A549 (cell line): Measurements from ENCODE around the gene OR10A4. TPM values are rescaled to one million over a fixed set of nuclear protein-coding genes. Genes with fewer than 3 reads are reported as not detected.
"Not testable (repeated sequence)": the region's sequence is repeated elsewhere in the genome, so short reads cannot be mapped to it uniquely, and the experiment has no call there.

Experiments used
- ATAC-seq, 2 experiments: fragments of 200-7000 bp in 1 of 2; fragments of >200 bp in 1 of 2; cut with Nextera tagmentation in 1 of 2; cut with Tn5 transposase in 1 of 2; 3 replicates each; pipeline versions ENCODE4 v1.8.0 to v1.9.1; 2018 to 2020; ENCODE audit warnings: mild to moderate bottlenecking in 1 of 2, moderate library complexity in 1 of 2
- CTCF ChIA-PET: fragments of 300-600 bp; sonication (Branson Sonifier 250); formaldehyde crosslinking; extraction: SDS; loops from one replicate; lab custom pipeline; 2021; ENCODE audit warnings: antibody characterized with exemption, inconsistent platforms; lab: Yijun Ruan, JAX
- POLR2A ChIA-PET: fragments of 350-600 bp; formaldehyde crosslinking; extraction: SDS; loops from one replicate; lab custom pipeline; 2021; ENCODE audit warnings: antibody characterized with exemption, inconsistent platforms; lab: Yijun Ruan, JAX
- DNase-seq, 2 experiments: peaks; one replicate each; pipeline versions ENCODE4 v3.0.0 to v3.0.0-alpha.2; 2011 to 2016; ENCODE audit warnings: low read depth in 1 of 2, low spot score in 1 of 2
- FAIRE-seq: peaks from 2 replicates; lab custom pipeline; 2011; peaks lifted over from hg19 to GRCh38; lab: Jason Lieb, UNC
- H3K27ac ChIP-seq, 2 experiments: fragments of >200 bp; sonication (Bioruptor Twin); formaldehyde crosslinking; 3 replicates each; pipeline ENCODE4 v1.5.1; 2016 to 2017
- H3K4me1 ChIP-seq: fragments of >200 bp; sonication (Bioruptor Twin); formaldehyde crosslinking; 3 replicates; pipeline ENCODE4 v1.6.1; 2016
- H3K4me2 ChIP-seq: fragments of >200 bp; sonication (Bioruptor Twin); formaldehyde crosslinking; 3 replicates; pipeline ENCODE4 v1.6.1; 2016
- H3K4me3 ChIP-seq: fragments of >200 bp; sonication (Bioruptor Twin); formaldehyde crosslinking; 3 replicates; pipeline ENCODE4 v1.5.1; 2016
- H3K9me3 ChIP-seq: fragments of >200 bp; sonication (Bioruptor Twin); formaldehyde crosslinking; 3 replicates; pipeline ENCODE4 v1.6.1; 2016
- CBX8 ChIP-seq: fragments of 200-600 bp; sonication (generic); IDR thresholded peaks from 2 replicates; pipeline ENCODE4 v1.6.1; 2016
- CHD2 ChIP-seq: fragments of 150-350 bp; IDR thresholded peaks from 2 replicates; pipeline ENCODE4 v1.6.1; 2014; ENCODE audit warnings: low read length; ENCODE audit not compliant: partially characterized antibody
- CHD4 ChIP-seq: fragments of 200-600 bp; sonication (generic); IDR thresholded peaks from 2 replicates; pipeline ENCODE4 v1.6.1; 2016; ENCODE audit warnings: antibody characterized with exemption, mild to moderate bottlenecking, borderline replicate concordance
- EHMT2 ChIP-seq: fragments of 200-600 bp; sonication (generic); IDR thresholded peaks from 2 replicates; pipeline ENCODE4 v1.6.1; 2016; ENCODE audit warnings: antibody characterized with exemption, low read depth, mild to moderate bottlenecking, moderate library complexity
- EP300 ChIP-seq, 2 experiments: fragments of >200 bp; sonication (Bioruptor Twin); formaldehyde crosslinking; IDR thresholded peaks; 2 replicates in 1 of 2; 3 replicates in 1 of 2; pipeline ENCODE4 v1.6.1; 2016 to 2017
- FOSL2 ChIP-seq, 2 experiments: fragments of 450-650 bp in 1 of 2; fragments of >200 bp in 1 of 2; sonication (Bioruptor Twin) in 1 of 2; formaldehyde crosslinking; IDR thresholded peaks; 2 replicates each; pipeline versions ENCODE4 v1.5.0 to v1.6.1; 2016 to 2020; ENCODE audit warnings: mild to moderate bottlenecking in 1 of 2, moderate library complexity in 1 of 2
- HEYL ChIP-seq: fragments of 250-450 bp; sonication (Bioruptor Pico); IDR thresholded peaks from 2 replicates; pipeline ENCODE4 v1.8.0; 2021; ENCODE audit warnings: mild to moderate bottlenecking, moderate library complexity
- JUNB ChIP-seq: fragments of >200 bp; sonication (Bioruptor Twin); formaldehyde crosslinking; IDR thresholded peaks from 2 replicates; pipeline ENCODE4 v1.6.1; 2016
- MYC ChIP-seq: IDR thresholded peaks from 2 replicates; pipeline ENCODE4 v1.6.1; 2012; ENCODE audit warnings: mild to moderate bottlenecking, inconsistent platforms, low read length, improper control_type of control experiment, borderline replicate concordance
- NFE2L2 ChIP-seq: fragments of 150-350 bp; conservative IDR thresholded peaks from 2 replicates; pipeline ENCODE4 v1.6.1; 2014; ENCODE audit warnings: low read length
- POLR2A ChIP-seq: IDR thresholded peaks from 2 replicates; pipeline ENCODE4 v1.6.1; 2012; ENCODE audit warnings: mild to moderate bottlenecking, low read length
- SMC3 ChIP-seq: fragments of >200 bp; sonication (Bioruptor Twin); formaldehyde crosslinking; IDR thresholded peaks from 3 replicates; pipeline ENCODE4 v1.6.1; 2018; ENCODE audit warnings: inconsistent platforms
- ZC3H11A ChIP-seq: fragments of 450-650 bp; IDR thresholded peaks from 2 replicates; pipeline ENCODE4 v1.6.1; 2014; ENCODE audit warnings: antibody characterized with exemption, mild to moderate bottlenecking
- ZSCAN20 ChIP-seq: fragments of 250-450 bp; sonication (Bioruptor Pico); IDR thresholded peaks from 2 replicates; pipeline ENCODE4 v1.8.0; 2022; ENCODE audit warnings: mild to moderate bottlenecking, moderate library complexity
- WGBS: methylation state at CpG from one replicate; pipeline ENCODE4 v1.1.6; 2017; ENCODE audit errors: missing lambda C conversion rate; 5-methylcytosine and 5-hydroxymethylcytosine counted together
- polyA plus RNA-seq, 4 experiments: library from polyadenylated mRNA; depleted of rRNA in 3 of 4; stranded (reverse); fragments of >200 nt; fragmentation: RNase III in 1 of 4; extraction: RNeasy Plus Mini Kit Qiagen cat#74134 plus additional on column Dnase treatment in 1 of 4; gene quantifications; 2 replicates in 3 of 4; 3 replicates in 1 of 4; pipeline ENCODE4 v1.2.3, GENCODE V29; 2011 to 2017
- TF ChIP-seq, protein P1 (sequence below): IDR thresholded peaks from 2 replicates; pipeline ENCODE4 v1.6.1; 2012
- TF ChIP-seq, protein P2 (sequence below): fragments of 250-450 bp; sonication (Bioruptor Pico); IDR thresholded peaks from 2 replicates; pipeline ENCODE4 v1.5.0; 2020; ENCODE audit warnings: low read depth, mild to moderate bottlenecking, moderate library complexity
- TF ChIP-seq, protein P3 (sequence below): IDR thresholded peaks from 2 replicates; pipeline ENCODE4 v1.6.1; 2012
- TF ChIP-seq, protein P4 (sequence below): IDR thresholded peaks from 2 replicates; pipeline ENCODE4 v1.6.1; 2012; ENCODE audit warnings: low read depth, borderline replicate concordance

Gene OR10A4
- polyA plus RNA-seq, 2 of the 4 experiments (the other 2 are of a cell fraction): not detected

DNA sequence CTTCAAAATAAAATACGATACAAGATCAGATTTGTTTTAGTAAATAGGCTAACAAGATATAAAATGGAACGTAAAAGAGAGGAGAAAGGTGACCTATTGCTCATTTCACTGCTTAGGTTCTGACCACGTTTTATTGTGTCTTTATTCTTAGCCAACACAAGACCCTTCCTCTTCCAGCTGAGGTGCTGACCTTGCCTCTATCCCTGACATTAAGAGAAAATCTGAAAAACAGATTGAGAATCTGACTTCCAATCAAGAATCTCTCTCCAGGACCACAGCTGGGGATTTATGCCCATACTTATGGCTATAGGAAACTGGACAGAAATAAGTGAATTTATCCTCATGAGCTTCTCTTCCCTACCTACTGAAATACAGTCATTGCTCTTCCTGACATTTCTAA lies 31.0 kb upstream of the OR10A4 start, which contains the start of gene OR10A5 (continued):
- TF ChIP-seq EP300 (IDR thresholded peaks at IDR 0.05): no peak
- no peak for TF ChIP-seq EHMT2
- TF ChIP-seq ZSCAN20 (CRISPR knock-in tag): no peak
- no peak for TF ChIP-seq NFE2L2
- no peak for TF ChIP-seq FOSL2 (IDR thresholded peaks at IDR 0.05)
- no peak for TF ChIP-seq FOSL2 (CRISPR knock-in tag; IDR thresholded peaks at IDR 0.05)
- TF ChIP-seq, protein P1, sequence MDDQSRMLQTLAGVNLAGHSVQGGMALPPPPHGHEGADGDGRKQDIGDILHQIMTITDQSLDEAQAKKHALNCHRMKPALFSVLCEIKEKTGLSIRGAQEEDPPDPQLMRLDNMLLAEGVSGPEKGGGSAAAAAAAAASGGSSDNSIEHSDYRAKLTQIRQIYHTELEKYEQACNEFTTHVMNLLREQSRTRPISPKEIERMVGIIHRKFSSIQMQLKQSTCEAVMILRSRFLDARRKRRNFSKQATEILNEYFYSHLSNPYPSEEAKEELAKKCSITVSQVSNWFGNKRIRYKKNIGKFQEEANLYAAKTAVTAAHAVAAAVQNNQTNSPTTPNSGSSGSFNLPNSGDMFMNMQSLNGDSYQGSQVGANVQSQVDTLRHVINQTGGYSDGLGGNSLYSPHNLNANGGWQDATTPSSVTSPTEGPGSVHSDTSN: no peak
- TF ChIP-seq, all 56 proteins: peak for 0

DNA sequence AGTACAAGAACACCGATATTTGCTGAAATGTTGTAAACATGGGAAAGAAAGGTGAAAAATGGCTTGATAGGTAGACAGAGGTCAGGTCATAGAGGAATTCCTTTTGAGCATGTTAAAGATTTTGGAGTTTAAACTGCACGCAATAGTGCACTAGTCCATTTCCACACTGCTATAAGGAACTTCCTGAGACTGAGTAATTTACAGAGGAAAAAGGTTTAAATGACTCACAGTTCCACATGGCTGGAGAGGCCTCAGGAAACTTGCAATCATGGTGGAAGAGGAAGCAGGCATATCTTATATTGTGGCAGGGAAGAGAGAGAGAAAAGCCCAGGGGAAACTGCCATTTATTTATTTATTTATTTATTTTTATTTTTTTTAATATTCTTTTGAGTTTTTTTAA lies 25.9 kb upstream of the OR10A4 start:
- ChIA-PET POLR2A (no interaction called here), CTCF (no interaction called here)
- no peak for FAIRE-seq
- Histone ChIP-seq H3K4me3 (no peak overlapping the region), H3K27ac (no peak overlapping the region), H3K4me2 (no peak overlapping the region), H3K9me3 (no peaks in the 10 kb centered on the region), H3K4me1 (no peaks in the 10 kb centered on the region)
- 72% methylated on average over 2 of the region's 2 CpGs for WGBS
- no peak for ATAC-seq
- no peak for DNase-seq
- no peak for TF ChIP-seq CBX8
- TF ChIP-seq, protein P2, sequence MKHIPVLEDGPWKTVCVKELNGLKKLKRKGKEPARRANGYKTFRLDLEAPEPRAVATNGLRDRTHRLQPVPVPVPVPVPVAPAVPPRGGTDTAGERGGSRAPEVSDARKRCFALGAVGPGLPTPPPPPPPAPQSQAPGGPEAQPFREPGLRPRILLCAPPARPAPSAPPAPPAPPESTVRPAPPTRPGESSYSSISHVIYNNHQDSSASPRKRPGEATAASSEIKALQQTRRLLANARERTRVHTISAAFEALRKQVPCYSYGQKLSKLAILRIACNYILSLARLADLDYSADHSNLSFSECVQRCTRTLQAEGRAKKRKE (CRISPR knock-in tag): no peak
- TF ChIP-seq JUNB: no peak
- no peak for TF ChIP-seq MYC
- TF ChIP-seq, protein P1: no peak
- TF ChIP-seq SMC3: no peak
- TF ChIP-seq, protein P3, sequence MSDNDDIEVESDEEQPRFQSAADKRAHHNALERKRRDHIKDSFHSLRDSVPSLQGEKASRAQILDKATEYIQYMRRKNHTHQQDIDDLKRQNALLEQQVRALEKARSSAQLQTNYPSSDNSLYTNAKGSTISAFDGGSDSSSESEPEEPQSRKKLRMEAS: no peak
- no peak for TF ChIP-seq HEYL (CRISPR knock-in tag)
- no peak for TF ChIP-seq POLR2A
- no peak for TF ChIP-seq CHD2
- TF ChIP-seq CHD4: no peak
- TF ChIP-seq, protein P4, sequence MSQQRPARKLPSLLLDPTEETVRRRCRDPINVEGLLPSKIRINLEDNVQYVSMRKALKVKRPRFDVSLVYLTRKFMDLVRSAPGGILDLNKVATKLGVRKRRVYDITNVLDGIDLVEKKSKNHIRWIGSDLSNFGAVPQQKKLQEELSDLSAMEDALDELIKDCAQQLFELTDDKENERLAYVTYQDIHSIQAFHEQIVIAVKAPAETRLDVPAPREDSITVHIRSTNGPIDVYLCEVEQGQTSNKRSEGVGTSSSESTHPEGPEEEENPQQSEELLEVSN: no peak
- no peak for TF ChIP-seq FOSL2 (IDR thresholded peaks at IDR 0.05)
- no peak for TF ChIP-seq FOSL2 (CRISPR knock-in tag; IDR thresholded peaks at IDR 0.05)

DNA sequence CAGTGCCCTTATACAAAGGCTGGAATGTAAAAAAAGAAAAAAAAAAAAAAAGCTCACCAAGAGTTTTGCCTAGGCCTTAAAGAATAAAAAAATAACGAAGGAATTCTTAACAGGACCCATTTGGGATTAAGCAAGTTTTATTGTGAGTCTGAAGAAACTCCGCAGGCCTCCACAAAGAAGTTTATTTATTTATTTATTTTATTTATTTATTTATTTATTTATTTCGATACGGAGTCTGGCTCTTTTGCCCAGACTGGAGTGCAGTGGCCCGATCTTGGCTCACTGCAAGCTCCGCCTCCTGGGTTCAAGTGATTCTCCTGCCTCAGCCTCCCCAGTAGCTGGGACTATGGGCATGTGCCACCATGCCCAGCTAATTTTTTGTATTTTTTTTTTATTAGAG lies 21.6 kb upstream of the OR10A4 start:
- TF ChIP-seq ZC3H11A: peak; percentile 18; the same call in 1 of the 2 replicates
- DNase-seq, H3K4me1 ChIP-seq, H3K4me3 ChIP-seq, H3K27ac ChIP-seq, H3K4me2 ChIP-seq, FAIRE-seq, ATAC-seq, POLR2A ChIA-PET, H3K9me3 ChIP-seq: not testable (repeated sequence)
- 61% methylated on average over 6 of the region's 6 CpGs for WGBS
- CTCF ChIA-PET: interaction anchor here (0.6 kb wide), 1 partner anchor 501 kb away, joined by 4 read pairs; no protein-coding TSS in a partner anchor
